HG02588 (cell line): Measurements from ENCODE around the gene PYDC2.

Experiments
- ATAC-seq: cut with Tn5 transposase; IDR thresholded peaks from one replicate; pipeline ENCODE4 v1.9.1; 2021; ENCODE audit warnings: mild to moderate bottlenecking, moderate library complexity; ENCODE audit not compliant: unreplicated experiment

The PYDC2 gene

DNA sequence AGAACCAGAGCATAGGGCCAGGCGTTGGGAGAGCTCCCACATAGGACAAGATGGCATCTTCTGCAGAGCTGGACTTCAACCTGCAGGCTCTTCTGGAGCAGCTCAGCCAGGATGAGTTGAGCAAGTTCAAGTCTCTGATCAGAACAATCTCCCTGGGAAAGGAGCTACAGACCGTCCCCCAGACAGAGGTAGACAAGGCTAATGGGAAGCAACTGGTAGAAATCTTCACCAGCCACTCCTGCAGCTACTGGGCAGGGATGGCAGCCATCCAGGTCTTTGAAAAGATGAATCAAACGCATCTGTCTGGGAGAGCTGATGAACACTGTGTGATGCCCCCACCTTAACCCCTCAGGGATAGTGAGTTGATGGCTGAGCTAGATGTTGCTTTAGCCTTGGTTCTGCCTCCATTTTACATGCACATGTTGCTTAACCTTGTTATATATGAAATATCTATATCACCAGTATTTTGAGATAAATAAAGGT is at the start of gene PYDC2:
PYDC2 (plus strand) TSS at position 51 of the 483 bp plus-strand sequence; CDS start at position 51, 0 bp downstream.
- no peak for ATAC-seq

DNA sequence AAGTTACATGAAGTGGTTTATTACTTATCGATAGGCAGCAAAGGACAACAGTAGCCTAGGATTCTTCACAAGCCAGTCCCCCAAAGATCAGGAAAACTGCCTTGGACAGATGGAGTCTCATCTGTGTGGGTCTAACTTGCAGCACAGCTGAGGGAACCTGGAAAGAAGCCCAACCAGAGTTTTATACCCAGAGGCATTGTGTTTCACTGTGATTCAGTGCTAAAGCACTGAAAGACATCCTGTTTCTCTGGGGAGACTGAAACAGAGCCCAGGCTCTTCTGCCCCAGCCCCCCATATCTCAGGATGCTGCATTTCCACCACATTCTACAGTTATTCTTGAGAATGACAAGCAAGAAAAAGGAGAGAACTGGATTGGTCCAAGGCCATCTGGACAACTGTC is 48.2 kb upstream of the PYDC2 start:
- no peak for ATAC-seq

DNA sequence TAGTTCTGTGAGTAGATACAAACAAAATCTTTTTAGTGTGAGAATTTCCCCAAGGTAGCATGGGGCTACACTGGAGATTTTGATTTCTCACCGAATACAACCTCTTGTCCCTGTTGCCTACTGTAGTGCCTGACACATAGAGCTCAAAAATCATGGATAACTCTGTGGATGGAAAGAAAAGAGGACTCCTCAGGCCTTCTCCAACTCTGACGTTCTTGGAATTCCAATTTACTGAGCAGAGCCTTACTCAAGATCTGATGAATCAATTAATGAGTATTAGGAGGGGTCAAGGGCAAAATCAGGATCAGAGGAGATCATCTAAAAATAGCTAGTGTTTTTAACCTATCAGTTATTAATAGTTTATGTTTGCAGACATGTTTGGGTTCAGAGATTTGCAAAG is 46.7 kb upstream of the PYDC2 start:
- ATAC-seq = no peak

DNA sequence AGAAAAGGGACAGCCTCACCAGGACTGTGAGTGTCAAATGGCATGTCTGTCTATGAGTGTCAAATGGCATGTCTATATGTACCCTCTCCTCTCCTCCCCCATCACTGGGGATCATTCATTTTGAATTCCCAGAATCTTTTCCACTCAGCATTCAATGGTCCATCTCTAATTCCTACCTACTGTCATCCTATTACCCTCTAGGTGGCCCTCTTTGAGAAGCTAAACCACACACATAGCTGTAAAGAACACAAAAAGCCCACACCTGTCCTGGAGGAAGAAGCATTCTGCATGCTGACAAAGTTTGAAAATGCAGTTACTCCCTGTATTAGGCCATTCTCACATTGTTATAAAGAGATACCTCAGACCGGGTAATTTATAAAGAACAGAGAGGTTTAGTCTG is 46.2 kb upstream of the PYDC2 start:
- no peak for ATAC-seq

GRCh38 chr3:191415566-191415965 is 45.4 kb upstream of the PYDC2 start:
- no peak for ATAC-seq

GRCh38 chr3:191417457-191417729 is 43.6 kb upstream of the PYDC2 start:
- ATAC-seq = no peak

DNA sequence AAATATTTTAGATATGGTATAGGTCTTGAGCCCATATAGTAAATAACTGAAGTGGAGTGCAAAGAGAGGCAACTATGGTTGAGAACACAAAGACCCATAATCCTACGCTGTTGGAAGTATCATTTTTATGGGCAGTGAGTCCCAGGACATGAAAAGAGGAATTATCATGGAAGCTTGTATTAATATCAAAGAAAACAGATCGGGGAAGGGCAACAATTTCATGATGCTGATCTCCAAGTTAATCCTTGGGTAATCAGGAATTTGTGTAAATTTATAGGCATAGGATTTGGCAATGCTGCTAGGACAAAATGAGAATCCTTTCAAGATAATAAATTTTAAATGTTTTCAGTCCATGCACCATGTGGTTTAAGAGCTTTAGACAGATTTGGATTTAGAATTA is 40.2 kb upstream of the PYDC2 start:
- ATAC-seq = no peak

GRCh38 chr3:191424881-191425280 is 36.1 kb upstream of the PYDC2 start:
- ATAC-seq = no peak

- no peak for ATAC-seq
Observed at GRCh38 chr3:191425322-191425734, 35.6 kb upstream of the PYDC2 start.

- ATAC-seq = no peak
Observed at GRCh38 chr3:191426311-191426710, 34.7 kb upstream of the PYDC2 start.

DNA sequence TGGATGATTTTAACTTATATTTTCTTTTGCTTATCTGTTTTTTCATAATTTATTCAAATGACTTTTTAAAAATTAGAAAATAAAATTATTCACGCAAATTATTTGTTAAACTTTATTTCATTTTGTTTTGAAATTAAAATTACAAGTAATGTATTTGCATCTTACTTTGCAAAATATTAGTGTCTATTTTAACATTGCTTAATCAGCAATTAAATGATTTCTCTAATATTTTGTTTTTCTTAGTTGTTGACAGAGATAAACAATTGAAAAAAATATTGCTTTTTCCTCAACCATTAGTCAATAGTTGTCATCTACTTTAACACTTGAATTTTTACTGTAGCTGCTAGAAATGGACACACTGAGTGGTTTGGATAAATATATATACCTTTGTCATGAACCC is 32.8 kb upstream of the PYDC2 start:
- ATAC-seq = no peak

- ATAC-seq = no peak
Observed at GRCh38 chr3:191430103-191430502, 30.9 kb upstream of the PYDC2 start.

- ATAC-seq = no peak
Observed at GRCh38 chr3:191431160-191431822, 29.7 kb upstream of the PYDC2 start.

- no peak for ATAC-seq
Observed at GRCh38 chr3:191432162-191432561, 28.8 kb upstream of the PYDC2 start.

GRCh38 chr3:191434024-191434423 is 26.9 kb upstream of the PYDC2 start:
- no peak for ATAC-seq

- ATAC-seq = no peak
Observed at GRCh38 chr3:191435981-191436380, 25.0 kb upstream of the PYDC2 start.

GRCh38 chr3:191438150-191438814 is 22.7 kb upstream of the PYDC2 start:
- ATAC-seq = no peak

DNA sequence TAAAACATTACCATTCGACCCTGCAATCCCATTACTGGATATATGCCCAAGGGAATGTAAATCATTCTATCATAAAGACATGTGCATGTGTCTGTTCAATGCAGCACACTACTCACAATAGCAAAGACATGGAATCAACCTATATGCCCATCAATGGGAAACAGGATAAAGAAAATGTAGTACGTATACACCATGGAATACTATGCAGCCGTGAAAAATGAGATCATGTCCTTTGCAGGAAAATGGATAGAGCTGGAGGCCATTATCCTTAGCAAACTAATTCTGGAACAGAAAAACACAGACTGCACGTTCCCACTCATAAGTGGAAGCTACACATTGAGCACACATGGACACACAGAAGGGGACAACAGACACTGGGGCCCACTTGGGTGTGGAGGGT is 20.4 kb upstream of the PYDC2 start:
- ATAC-seq = no peak

DNA sequence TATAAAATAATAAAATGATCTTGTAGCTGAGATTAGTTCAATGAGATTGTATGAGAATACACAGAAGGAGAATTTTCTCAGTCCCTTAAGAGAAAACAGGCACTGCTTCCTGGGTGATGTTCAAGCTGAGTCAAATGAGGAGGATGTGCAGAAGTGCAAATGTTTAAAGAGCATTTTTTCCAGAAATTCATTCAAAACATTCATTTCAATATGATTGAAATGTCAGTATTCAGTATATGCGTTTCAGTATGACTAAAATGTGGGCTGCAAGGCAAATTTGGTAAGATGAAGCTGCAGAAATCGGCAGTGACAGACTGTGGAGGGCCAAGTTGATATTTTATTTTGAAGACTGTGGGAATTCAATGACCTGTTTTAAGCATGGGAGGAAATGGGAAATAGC is 19.3 kb upstream of the PYDC2 start:
- no peak for ATAC-seq

GRCh38 chr3:191444569-191444968 is 16.4 kb upstream of the PYDC2 start:
- ATAC-seq = no peak

GRCh38 chr3:191449256-191449655 is 11.7 kb upstream of the PYDC2 start:
- no peak for ATAC-seq

- ATAC-seq = peak; percentile 74
Observed at GRCh38 chr3:191455257-191455952, 5.6 kb upstream of the PYDC2 start.
